ENCODE results near the gene GNAO1.

- TF ChIP-seq EZH2phosphoT487 (IDR thresholded peaks at IDR 0.05; ENCODE audit: insufficient read depth, low read depth) (no peak), EZH2 (IDR thresholded peaks at IDR 0.05; ENCODE audit: insufficient read depth, poor library complexity, severe bottlenecking) (no peak)
Measured at GRCh38 chr16:56336071-56336688, 144.9 kb downstream of the GNAO1 start.
